HepG2 (cell line): ENCODE data around the gene HRH3. TPM values are rescaled to one million over a fixed set of nuclear protein-coding genes. Genes with fewer than 3 reads are reported as not detected.

Source experiments
- ATM ChIP-seq: fragments of 450-650 bp; IDR thresholded peaks from 2 replicates; pipeline ENCODE4 v1.7.1; 2017; ENCODE audit warnings: mild to moderate bottlenecking, borderline replicate concordance
- CEBPG ChIP-seq: IDR thresholded peaks from 2 replicates; pipeline ENCODE4 v1.6.1; 2016
- DRAP1 ChIP-seq: IDR thresholded peaks from 2 replicates; pipeline ENCODE4 v1.6.1; 2016; ENCODE audit warnings: missing genetic modification reagents, missing compliant biosample characterization
- FOSL2 ChIP-seq: sonication (generic); formaldehyde crosslinking; IDR thresholded peaks from 2 replicates; pipeline ENCODE4 v1.4.0; 2020; ENCODE audit warnings: missing genetic modification reagents
- HDAC2 ChIP-seq: sonication (generic); formaldehyde crosslinking; IDR thresholded peaks from 2 replicates; pipeline ENCODE4 v1.4.0; 2020; ENCODE audit warnings: missing genetic modification reagents
- JDP2 ChIP-seq: sonication (generic); formaldehyde crosslinking; IDR thresholded peaks from 2 replicates; pipeline ENCODE4 v1.8.1; 2022; ENCODE audit warnings: missing genetic modification reagents, borderline replicate concordance
- SMC3 ChIP-seq: IDR thresholded peaks from 2 replicates; pipeline ENCODE4 v1.6.1; 2011; ENCODE audit warnings: low read length, improper control_type of control experiment
- UBTF ChIP-seq: sonication (generic); formaldehyde crosslinking; IDR thresholded peaks from 2 replicates; pipeline ENCODE4 v1.4.0; 2020; ENCODE audit warnings: mild to moderate bottlenecking, missing genetic modification reagents
- YY1 ChIP-seq: IDR thresholded peaks from 2 replicates; pipeline ENCODE4 v1.6.1; 2011; ENCODE audit warnings: low read length, low read depth, moderate library complexity, mild to moderate bottlenecking; ENCODE audit not compliant: insufficient read depth, insufficient replicate concordance
- ZBTB33 ChIP-seq: sonication (generic); formaldehyde crosslinking; IDR thresholded peaks from 2 replicates; pipeline ENCODE4 v1.4.0; 2020; ENCODE audit warnings: missing genetic modification reagents
- ZNF142 ChIP-seq: sonication (generic); formaldehyde crosslinking; IDR thresholded peaks from 2 replicates; pipeline ENCODE4 v1.4.0; 2020; ENCODE audit warnings: missing genetic modification reagents
- ZNF557 ChIP-seq: sonication (generic); formaldehyde crosslinking; IDR thresholded peaks from 2 replicates; pipeline ENCODE4 v1.4.0; 2020; ENCODE audit warnings: missing genetic modification reagents
- ZNF7 ChIP-seq: IDR thresholded peaks from 2 replicates; pipeline ENCODE4 v1.6.1; 2016; ENCODE audit warnings: missing biosample characterization, missing genetic modification reagents
- ZNF710 ChIP-seq: sonication (generic); formaldehyde crosslinking; IDR thresholded peaks from 2 replicates; pipeline ENCODE4 v1.5.0; 2020; ENCODE audit warnings: mild to moderate bottlenecking, missing genetic modification reagents, borderline replicate concordance
- polyA plus RNA-seq, 8 experiments: library from polyadenylated mRNA; depleted of rRNA in 3 of 8; stranded (reverse) in 7 of 8; unstranded in 1 of 8; fragments of >200 nt; fragmentation: Illumina TruSeq in 4 of 8; extraction: Trizol in 4 of 8; gene quantifications; 2 replicates each; pipeline versions ENCODE4 v1.2.1 to v1.2.3, GENCODE V29; 2011 to 2016; ENCODE audit warnings: low read depth in 4 of 8, missing spikeins in 1 of 8, mixed read lengths in 1 of 8; ENCODE audit not compliant: insufficient read depth in 1 of 8
- total RNA-seq, 5 experiments: library from RNA; depleted of rRNA; stranded (reverse); fragments of >200 nt; fragmentation: Illumina TruSeq; extraction: Trizol; gene quantifications; 2 replicates each; pipeline ENCODE4 v1.2.3, GENCODE V29; 2016; ENCODE audit warnings: low read depth in 1 of 5

Gene HRH3
- total and polyA plus RNA-seq, 2 of the 13 experiments (the other 11 are each of a cell fraction or from before 2014, with no cell fraction given) = 0.18 TPM; not detected in 1

- TF ChIP-seq ZNF557 (CRISPR knock-in tag) = no peak
- 0 out of 2 replicates have a peak, but pooled peaks have one; percentile 49 for TF ChIP-seq ZNF142 (CRISPR knock-in tag)
- 0 out of 2 replicates have a peak, but pooled peaks have one; percentile 19 for TF ChIP-seq CEBPG (CRISPR knock-in tag)
- peak; percentile 40 for TF ChIP-seq YY1
- TF ChIP-seq ATM = no peak
- no peak for TF ChIP-seq ZNF7 (CRISPR knock-in tag)
- peak; percentile 22; the same call in 1 of the 2 replicates for TF ChIP-seq SMC3
- TF ChIP-seq ZBTB33 (CRISPR knock-in tag) = 0 out of 2 replicates have a peak, but pooled peaks have one; percentile 32
- TF ChIP-seq ZNF710 (CRISPR knock-in tag) = 0 out of 2 replicates have a peak, but pooled peaks have one; percentile 19
- TF ChIP-seq FOSL2 (CRISPR knock-in tag) = peak; percentile 29; the same call in 1 of the 2 replicates
- TF ChIP-seq UBTF (CRISPR knock-in tag) = peak; percentile 64; the same call in 1 of the 2 replicates
- no peak for TF ChIP-seq JDP2 (CRISPR knock-in tag)
- TF ChIP-seq HDAC2 = peak; percentile 49; the same call in 1 of the 2 replicates
- no peak for TF ChIP-seq DRAP1
These were observed 11.0 kb downstream of the HRH3 start (continued) for GRCh38 chr20:62208795-62209755.
